AG20443 (cell line): Measurements from ENCODE around the gene RHBDD2.
"Not testable (repeated sequence)": the region's sequence is repeated elsewhere in the genome, so short reads cannot be mapped to it uniquely, and the experiment has no call there.

Source experiments
- DNase-seq: peaks from one replicate; pipeline ENCODE4 v3.0.0; 2012; ENCODE audit warnings: low spot score, mixed read lengths

RHBDD2 gene

DNA sequence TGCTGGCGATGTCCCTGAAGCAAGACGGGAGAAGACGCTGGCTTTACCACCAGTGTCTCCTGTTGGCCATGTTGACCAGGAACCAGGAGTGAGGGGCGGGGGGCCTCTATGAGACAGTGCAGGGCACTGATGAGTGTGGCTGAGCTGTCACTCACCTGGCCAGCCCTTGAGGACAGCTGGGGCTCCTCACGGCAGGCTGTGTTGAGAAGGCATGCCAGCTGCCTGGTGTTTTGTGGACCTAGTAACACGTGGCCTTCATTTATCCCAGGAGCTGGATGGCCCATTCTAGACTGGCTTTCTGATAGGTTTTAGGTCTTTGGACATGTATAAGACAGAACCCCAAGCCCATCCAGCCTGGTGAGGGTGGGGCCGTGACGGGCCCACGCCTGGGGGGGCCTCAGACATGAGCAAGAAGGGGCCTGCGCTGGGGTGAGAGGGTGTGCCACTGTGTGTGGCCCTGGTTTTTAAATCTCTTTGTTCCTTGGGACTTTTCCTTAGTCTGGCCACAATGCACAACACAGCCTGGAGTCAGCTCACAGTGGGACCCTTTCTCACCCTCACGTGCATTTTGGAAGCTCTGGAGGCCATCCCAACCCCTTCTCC lies 10.5 kb downstream of the RHBDD2 start:
- no peak for DNase-seq

DNA sequence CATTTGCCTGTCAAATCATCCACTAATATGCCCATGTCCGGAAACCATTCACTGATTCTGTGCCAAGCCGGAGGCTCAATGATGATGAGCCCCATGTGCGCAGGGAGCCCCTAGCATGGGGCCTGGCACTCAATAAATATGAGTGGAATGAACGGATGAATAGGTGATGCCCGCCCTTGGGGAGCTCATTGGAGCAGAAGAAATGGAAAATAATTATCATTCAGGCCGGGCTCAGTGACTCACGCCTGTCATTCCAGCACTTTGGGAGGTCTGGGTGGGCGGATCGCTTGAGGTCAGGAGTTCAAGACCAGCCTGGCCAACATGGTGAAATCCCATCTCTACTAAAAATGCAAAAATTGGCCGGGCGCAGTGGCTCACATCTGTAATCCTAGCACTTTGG lies 11.0 kb downstream of the RHBDD2 start:
- peak; percentile 42 for DNase-seq

DNA sequence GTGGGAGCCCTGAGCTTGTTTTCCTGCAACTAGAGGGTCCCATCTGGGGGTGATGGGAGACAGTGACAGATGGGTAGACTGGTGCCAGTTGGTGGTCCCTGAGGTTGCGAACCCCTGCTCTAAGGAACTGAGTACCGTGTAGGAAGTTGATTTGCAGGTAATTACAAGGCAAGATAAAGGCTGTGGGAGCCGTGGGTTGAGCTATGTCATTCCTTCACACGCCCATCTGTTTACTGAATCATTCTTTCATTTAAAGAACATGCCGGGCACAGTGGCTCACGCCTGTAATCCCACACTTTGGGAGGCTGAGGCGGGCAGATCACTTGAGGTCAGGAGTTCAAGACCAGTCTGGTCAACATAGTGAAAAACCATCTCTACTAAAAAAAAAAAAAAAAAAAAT lies 12.4 kb downstream of the RHBDD2 start:
- not testable (repeated sequence) for DNase-seq

DNA sequence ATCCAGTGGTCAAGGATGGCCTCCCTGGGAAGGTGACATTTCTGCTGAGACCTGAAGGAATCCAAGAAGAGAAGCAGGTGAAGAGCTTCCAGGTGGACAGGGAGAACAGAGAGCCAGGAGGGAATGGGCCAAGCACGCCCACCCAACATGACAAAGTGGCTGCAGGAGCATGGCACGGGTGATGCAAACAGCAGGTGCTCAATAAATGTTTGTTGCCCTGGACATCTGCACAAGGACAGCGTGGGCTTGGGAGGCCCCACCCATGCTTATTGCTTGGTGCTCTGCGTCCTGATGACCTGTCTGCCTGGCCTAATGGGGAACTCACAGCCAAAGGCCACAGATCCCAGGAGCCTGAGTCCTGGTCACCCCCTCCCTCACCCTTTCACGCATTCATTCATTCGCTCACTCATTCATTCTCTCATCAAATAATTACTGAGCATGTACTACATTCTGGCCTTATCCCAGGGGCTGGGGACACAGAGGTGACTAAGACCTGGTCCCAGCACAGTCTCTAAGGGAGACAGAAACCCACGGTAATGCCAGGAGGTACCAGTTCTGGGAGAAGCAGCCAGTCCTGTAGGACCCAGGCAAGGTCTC lies 13.1 kb downstream of the RHBDD2 start:
- no peak for DNase-seq

DNA sequence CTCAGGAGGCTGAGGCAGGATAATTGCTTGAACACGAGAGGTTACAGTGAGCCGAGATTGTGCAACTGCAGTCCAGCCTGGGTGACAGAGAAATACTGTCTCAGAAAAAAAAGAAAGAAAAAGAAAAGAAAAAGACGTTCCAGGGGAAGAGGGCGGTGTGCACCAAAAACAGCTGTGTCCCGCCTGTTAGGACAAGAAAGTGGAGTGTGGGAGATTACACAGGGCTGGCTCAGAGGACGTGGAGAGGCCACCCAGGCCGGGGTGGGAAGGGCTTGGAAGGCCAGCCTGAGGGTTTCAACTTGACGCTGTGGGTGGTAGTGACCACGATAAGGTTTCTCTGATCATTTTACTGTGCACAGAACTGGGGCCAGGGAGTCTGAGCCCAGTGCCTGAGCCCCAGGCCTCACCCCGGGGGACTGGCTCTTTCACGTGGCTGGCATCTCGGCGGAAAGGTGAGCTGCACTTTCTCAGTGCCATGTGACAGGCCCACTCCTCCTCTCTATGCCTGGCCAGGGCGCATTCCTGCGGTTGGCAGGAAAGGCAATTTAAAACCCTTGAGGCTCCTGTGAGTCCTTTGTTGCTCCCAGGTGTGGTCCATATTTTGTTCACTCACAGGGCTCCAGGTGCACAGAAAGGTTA lies 13.9 kb downstream of the RHBDD2 start:
- peak; percentile 70 for DNase-seq

DNA sequence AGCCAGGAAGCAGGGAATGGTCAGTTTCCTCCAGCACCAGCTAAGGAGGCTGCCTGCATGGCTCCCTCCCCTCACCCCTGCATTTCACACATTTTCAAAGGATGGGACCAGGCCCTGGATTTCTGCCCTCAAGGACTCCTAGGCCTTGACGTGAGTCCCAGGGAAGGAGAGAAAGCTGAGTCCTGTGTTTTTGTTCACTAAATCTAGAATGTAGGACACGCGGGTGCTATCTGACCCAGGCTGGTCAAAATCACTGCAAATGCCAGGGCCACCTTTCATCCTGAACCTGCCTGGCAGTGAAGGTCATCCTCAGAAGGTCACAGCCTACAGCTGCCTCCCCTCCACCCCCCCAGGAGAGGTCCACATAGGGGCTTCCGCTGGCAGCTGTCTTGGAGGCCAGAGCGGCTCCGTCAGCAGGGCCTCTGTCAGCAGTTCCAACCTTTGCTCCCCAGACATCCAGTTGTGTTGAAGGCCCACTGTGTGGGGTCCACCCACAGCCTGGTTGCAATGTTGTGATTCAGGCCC lies 18.0 kb downstream of the RHBDD2 start:
- DNase-seq = no peak

DNA sequence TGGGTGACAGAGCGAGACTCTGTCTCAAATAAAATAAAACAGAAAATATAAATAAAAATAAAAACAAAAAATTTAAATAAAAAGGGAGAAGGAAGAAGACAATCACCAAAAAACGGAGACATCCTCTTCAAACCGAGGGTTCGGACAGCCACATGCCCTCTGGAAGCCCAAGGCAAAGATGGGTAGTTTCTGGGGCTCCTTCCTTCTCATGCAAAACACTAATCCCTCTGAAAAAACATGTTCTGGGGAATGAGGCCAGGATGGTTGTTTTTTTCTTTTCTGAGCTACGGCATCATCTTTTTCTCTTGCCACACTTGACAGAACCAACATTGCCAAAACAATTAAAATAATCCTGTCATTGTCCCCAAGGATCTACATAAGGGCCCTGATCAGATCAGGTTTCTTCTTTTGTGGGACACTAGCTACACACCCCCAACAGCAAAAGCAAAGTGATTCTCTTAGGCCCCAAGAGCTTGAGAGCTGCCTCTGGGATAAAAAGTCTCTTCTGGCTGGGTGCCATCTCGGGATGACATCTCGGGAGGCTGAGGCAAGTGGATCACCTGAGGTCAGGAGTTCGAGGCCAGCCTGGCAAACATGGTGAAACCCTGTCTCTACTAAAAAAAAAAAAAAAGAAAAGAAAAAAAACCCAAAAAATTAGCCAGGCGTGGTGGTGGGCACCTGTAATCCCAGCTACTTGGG lies 21.9 kb downstream of the RHBDD2 start:
- no peak for DNase-seq

DNA sequence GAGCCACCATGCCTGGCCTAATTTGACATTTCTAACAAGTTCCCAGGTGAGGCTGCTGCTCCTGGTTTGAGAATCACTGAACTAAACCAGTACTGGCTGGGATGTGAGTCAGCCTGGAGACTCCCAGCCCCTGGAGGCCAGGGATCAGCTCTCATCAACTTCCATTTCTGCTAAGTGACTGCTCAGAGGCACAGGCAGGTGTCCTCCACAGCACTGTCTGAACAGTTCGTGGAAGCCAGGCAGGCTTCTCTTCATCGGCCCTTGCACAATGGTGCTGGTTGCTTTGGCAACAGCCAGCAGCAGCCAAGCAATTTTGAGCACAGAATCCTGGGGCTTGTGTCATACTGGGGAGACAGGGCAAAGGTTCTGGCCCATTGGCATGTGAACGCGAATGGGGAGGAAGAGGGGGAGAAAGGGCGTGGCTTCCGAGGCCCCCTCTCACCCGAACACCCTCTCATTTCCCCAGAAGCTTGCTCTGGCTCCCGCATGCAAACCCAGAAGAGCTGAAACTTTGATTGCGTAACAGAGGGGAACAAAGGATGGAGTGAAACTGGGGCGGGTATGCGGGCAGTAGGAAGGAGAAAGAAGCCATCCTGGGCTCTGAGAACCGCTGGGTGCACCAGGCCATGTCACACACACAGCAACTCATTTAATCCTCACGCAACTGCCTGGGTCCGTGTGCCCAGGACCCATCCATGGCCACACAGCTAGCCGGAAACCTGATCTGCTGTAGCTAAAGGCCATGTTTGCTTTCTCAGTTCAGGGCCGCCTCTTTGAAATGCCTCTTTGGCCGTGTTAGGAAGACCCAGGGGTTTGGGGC lies 27.2 kb downstream of the RHBDD2 start:
- DNase-seq = peak; percentile 87

DNA sequence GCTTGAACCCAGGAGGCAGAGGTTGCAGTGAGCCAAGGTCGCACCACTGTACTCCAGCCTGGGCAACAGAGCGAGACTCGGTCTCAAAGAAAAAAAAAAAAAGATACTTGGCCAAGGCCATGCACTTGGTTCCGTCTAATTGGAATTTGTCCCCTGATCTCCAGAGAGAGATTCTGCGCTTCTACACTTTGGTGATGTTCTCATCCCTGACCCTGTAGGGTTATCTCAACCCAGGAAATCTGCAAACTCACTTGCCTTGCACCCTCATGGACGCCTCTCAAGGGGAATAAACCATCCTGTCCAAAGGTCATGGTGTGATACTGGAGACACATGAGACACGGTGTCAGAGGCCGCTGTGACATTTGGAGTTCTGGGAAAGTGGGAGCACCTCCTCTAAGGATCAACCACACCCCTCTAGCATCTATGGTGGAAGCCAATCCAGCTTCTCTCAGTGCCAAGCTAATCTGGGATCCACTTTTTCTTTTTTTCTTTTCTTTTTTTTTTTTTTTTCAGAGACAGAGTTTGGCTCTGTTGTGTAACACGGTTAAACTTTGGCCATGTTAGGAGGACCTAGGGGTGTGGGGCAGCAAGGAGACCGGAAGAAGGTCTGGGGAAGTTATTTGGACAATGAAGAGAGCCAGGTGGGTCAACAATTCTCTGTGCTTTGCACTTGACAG lies 28.3 kb downstream of the RHBDD2 start:
- no peak for DNase-seq

DNA sequence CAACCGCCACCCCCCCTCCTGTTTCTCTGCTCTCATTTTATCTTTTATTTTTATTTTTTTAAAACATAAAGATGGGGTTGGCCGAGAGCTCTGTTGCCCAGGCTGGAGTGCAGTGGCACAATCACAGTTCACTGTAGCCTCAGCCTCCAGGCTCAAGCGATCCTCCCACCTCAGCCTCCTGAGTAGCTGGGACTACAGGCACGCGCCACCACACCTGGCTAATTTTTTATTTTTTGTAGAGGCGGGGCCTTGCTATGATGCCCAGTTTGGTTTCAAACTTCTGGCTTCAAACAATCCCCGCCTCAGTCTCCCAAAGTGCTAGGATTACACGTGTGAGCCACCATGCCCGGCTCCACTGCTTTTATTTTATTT lies 28.8 kb downstream of the RHBDD2 start:
- not testable (repeated sequence) for DNase-seq

DNA sequence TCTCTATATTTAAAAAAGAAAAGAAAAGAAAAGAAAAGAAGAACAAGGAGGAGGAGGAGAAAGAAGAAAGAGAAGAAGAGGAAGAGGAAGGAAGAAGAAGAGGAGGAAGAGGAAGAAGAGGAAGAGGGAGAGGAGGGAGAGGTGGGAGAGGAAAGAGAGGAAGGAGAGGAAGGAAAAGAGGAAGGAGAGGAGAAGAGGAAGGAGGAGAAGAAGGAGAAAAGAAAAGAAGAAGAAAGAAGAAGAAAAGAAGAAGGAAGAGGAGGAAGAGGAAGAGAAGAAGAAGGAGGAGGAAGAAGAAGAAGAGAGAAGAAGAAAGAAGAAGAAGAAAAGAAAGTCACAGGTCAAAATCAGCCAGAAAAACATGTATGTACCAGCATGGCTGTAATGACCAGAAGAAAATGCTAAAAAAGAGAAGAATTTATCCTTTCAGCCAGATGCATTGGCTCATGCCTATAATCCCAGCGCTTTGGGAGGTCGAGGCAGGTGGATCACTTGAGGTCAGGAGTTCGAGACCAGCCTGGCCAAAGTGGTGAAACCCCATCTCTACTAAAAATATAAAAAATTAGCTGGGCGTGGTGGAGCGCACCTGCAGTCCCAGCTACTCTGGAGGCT lies 30.8 kb downstream of the RHBDD2 start:
- DNase-seq = no peak

DNA sequence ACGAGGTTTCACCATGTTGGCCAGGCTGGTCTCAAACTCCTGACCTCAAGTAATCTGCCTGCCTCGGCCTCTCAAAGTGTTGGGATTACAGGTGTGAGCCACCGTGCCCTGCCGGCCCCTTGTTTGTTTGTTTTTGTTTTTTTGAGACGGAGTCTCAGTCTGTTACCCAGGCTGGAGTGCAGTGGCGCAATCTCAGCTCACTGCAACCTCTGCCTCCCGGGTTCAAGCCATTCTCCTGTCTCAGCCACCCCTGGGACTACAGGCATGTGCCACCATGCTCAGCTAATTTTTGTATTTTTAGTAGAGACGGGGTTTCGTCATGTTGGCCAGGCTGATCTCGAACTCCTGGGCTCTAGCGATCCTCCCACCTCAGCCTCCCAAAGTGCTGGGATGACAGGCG lies 32.4 kb downstream of the RHBDD2 start:
- DNase-seq = not testable (repeated sequence)

DNA sequence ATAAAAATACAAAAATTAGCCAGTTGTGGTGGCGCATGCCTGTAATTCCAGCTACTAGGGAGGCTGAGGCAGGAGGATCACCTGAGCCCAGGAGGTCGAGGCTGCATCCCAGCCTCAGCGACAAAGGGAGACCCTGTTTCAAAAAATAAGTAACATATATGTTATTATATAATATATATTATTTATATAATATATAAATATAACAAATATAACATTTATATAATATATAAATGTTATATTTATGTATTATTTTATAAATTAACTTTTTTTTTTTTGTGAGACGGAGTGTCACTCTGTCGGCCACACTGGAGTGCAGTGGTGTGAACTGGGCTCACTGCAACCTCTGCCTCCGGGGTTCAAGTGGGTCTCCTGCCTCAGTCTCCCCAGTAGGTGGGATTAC lies 34.6 kb downstream of the RHBDD2 start:
- DNase-seq = no peak

DNA sequence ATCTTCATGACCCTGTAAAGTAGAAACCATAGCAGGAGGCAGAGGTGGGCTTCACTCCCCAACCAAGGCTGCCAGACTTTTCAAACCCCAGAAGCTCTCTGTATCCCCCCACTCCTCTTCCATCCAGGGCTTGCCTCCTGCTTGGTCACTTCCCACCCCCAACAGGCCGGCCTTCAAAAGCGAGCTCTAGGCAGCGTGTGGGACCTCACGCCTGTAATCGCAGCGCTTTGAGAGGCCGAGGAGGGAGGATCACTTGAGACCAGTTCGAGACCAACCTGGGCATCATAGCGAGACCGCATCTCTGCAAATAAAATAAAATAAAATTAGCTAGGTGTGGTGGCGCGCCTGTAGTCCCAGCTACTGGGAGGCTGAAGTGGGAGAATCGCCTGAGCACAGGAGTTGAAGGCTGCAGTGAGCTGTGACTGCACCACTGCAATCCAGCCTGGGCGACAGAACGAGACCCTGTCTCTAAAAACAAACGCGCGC lies 35.4 kb downstream of the RHBDD2 start:
- DNase-seq = no peak

DNA sequence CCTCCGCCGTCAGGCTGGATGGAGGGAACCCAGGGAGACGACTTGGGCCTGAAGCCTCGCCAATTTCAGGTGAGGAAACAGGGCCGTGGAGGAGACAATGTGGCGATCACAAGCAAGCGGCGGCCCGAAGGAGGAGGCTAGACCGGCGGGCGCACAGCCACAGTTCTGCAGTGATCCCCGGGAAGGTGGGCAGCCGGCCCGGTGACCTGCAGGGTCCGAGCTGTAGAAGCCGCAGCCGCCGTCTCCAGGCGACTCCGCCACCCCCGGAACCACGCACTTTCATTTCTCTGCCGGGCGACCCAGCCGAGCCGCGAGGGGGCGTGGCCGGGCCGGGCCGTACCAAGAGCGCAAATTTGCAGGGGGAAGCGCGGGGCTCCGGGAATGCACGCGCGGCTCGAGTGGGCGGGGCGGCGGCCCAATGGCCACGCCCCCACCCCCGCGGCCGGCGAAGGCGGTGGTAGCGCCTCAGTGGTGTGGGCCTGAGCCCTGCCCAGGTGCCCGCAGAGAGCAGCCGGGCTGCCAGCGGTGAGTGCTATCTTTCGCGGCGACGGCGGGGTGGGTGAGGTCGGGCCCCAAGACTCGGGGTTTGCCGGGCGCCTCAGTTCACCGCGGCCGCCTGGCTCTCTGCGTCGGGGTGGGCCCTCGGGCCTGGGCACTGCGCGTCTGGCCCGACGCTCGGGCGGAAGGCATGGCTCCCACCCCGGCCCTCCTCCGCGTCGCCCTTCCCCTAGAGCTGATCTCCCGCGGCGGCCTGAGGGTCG lies 36.0 kb downstream of the RHBDD2 start, which contains the start of gene POR:
TSS of gene POR (plus strand) at position 501 of the 761 bp plus-strand sequence. CDS start 38,847 bp downstream, outside the sequence.
- DNase-seq = peak; percentile 98

DNA sequence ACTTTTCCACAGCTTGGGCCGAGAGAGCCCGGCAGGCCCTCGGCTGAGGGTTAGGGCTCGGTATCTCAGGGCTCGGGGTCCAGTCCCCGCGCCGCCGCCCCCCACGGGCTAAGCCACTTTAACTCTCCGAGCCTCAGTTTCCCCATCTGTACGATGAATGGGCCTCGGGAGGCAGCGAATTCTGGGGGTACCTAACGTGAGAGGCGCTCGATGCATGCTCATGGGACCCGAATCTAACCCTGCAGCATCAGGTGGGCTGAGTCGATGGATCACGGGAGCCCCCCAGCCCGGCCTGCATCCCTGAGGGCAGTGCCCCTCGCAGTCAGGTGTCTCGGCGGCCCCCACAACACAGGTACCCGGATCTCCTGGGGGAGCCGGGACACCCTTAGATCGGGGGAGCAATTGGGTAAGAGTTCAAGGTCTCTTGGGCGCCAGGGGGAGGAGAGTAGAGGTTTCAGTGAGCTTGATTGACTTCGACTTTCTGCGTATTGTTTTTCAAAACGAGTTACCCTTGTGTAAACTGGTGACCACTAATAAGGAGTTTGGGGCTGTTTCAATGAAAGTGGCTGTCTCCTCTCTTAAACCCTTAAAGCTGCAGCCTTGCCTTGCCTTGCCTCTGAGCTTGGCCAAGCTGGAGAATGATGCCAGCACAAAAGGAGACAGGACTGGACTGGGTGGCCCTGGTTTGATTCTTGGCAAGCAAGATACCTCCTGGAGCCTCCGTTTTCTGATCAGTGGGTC lies 36.8 kb downstream of the RHBDD2 start:
- peak; percentile 36 for DNase-seq

DNA sequence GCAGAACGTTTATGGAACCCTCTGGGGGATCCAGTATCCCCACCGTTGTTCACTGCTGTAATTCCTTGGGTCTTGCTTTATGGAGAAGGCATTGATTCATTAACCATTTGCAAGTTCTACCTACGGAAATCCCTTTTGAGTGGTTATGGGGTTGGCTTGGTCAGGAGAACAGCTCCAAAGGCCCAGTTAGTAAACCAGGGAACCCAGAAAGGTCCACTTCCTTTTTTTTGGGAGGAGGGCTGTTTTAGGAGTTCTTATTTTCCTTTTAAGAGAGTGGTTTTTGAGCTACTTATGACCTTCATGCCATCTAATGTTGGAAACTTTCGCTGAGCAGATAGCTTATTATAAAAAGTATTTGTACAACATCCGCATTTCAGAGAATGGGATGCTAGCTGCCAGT lies 37.4 kb downstream of the RHBDD2 start:
- DNase-seq = no peak

DNA sequence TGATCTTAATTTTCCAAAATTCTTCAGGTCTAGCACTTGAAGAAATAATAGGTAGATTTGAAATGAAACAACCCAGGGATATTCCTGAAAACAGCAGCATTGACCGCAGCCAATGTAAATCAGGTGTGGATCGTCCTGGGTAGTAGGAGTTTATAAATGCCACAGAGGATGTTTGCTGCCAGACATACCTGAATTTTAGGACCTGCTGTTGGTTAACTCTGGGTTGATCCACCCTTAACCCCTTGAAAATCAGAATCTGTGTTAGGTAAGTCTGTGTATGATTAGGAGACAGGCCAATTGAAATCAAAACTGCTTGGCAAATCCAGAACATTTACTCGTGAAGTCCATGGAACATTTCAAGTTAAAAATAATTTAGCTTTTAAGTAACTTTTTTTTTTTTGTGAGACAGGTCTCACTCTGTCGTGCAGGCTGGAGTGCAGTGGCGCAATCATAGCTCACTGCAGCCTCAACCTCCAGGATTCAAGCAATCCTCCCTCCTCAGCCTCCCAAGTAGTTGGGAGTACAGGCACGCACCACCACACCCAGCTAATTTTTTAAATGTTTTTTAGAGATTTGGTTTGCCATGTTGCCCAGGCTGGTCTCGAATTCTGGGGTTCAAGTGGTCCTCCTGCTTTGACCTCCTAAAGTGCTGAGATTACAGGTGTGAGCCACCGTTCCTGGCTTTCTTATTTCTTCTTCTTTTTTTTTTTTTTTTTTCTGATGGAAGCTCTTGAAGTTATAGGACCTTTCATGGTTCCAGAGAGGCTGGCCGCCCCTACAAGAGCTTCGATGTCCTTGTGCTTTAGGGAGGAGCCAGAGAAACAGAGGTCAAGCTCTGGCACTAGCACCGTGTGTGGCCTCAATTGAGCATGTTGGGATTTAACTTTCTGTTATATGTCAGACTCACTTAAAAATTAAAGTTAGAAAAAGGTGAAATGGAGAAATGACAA lies 38.1 kb downstream of the RHBDD2 start:
- no peak for DNase-seq
